ENCODE results near the gene SLC33A1.
"Not testable (repeated sequence)": the region's sequence is repeated elsewhere in the genome, so short reads cannot be mapped to it uniquely, and the experiment has no call there.

DNA sequence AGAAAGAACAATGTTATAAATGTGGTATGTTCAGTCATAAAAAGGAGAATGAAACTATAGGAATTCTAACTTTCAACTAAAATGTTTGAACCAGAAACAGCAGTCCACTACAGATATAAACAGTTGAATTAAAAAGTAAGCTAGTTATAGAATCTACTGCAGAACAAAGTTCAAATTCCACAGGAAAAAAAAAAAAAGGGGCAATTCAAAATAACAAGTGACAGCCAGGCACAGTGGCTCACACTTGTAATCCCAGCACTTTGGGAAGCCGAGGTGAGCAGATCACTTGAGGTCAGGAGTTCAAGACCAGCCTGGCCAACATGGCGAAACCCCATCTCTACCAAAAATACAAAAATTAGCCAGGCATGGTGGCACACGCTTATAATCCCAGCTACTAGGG lies 4.8 kb downstream of the SLC33A1 start:
- TF ChIP-seq, protein P1, sequence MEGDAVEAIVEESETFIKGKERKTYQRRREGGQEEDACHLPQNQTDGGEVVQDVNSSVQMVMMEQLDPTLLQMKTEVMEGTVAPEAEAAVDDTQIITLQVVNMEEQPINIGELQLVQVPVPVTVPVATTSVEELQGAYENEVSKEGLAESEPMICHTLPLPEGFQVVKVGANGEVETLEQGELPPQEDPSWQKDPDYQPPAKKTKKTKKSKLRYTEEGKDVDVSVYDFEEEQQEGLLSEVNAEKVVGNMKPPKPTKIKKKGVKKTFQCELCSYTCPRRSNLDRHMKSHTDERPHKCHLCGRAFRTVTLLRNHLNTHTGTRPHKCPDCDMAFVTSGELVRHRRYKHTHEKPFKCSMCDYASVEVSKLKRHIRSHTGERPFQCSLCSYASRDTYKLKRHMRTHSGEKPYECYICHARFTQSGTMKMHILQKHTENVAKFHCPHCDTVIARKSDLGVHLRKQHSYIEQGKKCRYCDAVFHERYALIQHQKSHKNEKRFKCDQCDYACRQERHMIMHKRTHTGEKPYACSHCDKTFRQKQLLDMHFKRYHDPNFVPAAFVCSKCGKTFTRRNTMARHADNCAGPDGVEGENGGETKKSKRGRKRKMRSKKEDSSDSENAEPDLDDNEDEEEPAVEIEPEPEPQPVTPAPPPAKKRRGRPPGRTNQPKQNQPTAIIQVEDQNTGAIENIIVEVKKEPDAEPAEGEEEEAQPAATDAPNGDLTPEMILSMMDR (conservative IDR thresholded peaks at IDR 0.05; ENCODE audit: low read length): not testable (repeated sequence)
- TF ChIP-seq EZH2phosphoT487 (IDR thresholded peaks at IDR 0.05; ENCODE audit: borderline replicate concordance, low read depth, low read length): not testable (repeated sequence)
